Vein endothelial cell (primary cell): ENCODE measurements around the gene C5orf22. TPM values are rescaled to one million over a fixed set of nuclear protein-coding genes. Genes with fewer than 3 reads are reported as not detected.

Source experiments
- small RNA-seq: library from RNA; depleted of rRNA; stranded (forward); fragments of <200 nt; gene quantifications from one replicate; pipeline ENCODE3, GENCODE V24; 2012
- total RNA-seq: library from RNA; depleted of rRNA; stranded (reverse); fragments of >200 nt; gene quantifications from 2 replicates; pipeline ENCODE4 v1.2.3, GENCODE V29; 2012

C5orf22 gene
- 25.1 and 25.5 TPM in 2 replicates for total RNA-seq

DNA sequence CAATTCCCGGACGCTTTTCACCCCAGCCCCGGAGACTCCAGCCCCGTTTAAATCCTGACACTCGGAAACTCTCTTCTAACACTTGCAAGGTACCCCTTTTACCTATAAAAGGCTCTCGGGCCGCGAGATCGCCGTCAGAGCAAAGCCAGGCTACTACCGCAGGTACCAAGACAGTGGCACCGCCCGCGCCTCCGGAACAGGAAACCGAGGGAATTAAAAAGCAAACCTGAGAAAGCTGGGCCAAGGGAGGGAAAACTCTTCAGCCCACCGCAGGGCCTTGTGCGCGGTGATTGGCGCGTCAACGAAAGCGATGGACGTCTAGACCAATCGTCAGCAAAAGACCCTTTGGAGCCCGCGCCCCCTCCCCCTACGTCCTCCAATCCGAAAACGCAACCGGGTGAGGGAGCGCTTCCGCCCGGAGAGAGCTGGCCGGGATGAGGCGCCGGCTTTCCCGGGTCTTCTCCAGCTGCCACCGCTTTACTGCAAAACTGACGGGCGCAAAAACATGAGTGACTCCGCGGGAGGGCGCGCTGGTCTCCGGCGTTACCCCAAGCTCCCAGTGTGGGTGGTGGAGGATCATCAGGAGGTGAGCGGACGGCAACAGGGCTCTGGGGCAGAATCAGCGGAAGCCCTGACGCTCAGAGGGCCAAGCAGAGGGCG is at the start of gene C5orf22, which contains the start of gene DROSHA:
Gene C5orf22, plus strand, starts transcription at position 414 of the 660 bp plus-strand sequence. Its CDS starts 92 bp downstream, at position 506.
Gene DROSHA, minus strand, starts transcription at position 206 of the 660 bp plus-strand sequence. CDS start 3,034 bp downstream, outside the sequence.

Small RNA genes lying within 50 kb of the gene (small RNA-seq; reads per million reads assigned to genes)
- gene RF00019 = not detected
- gene RNU6-363P = not detected

Other genes with a start within 250 kb of the C5orf22 start
- 28.7 and 31.8 TPM in 2 replicates for gene DROSHA, start 208 bp upstream of the C5orf22 start, total RNA-seq
- 3.9 and 6.9 TPM in 2 replicates for gene PDZD2, start 106.8 kb downstream of the C5orf22 start, total RNA-seq